NCI-H2081 treated with DMSO at 0.1 percent for 48 hours (cell line): ENCODE data around the gene ARFGEF3.

Experiments
- DNase-seq: peaks from one replicate; lab custom pipeline; 2025; lab: John Stamatoyannopoulos, UW

The ARFGEF3 gene

GRCh38 chr6:138370631-138371451 lies 209.1 kb downstream of the ARFGEF3 start:
- DNase-seq = no peak

GRCh38 chr6:138371452-138371711 lies 209.6 kb downstream of the ARFGEF3 start:
- DNase-seq = no peak

- no peak for DNase-seq
These were observed 210.0 kb downstream of the ARFGEF3 start for GRCh38 chr6:138371720-138372119.

GRCh38 chr6:138372711-138373463 lies 211.1 kb downstream of the ARFGEF3 start:
- no peak for DNase-seq

- no peak for DNase-seq
These were observed 212.5 kb downstream of the ARFGEF3 start for GRCh38 chr6:138374230-138374629.

- DNase-seq = no peak
These were observed 213.1 kb downstream of the ARFGEF3 start for GRCh38 chr6:138374815-138375214.

- DNase-seq = no peak
These were observed 215.3 kb downstream of the ARFGEF3 start for GRCh38 chr6:138377042-138377441.

GRCh38 chr6:138377844-138378243 lies 216.1 kb downstream of the ARFGEF3 start, which contains the start of gene SMIM28:
SMIM28 (plus strand) TSS chr6:138377905; CDS start chr6:138378073, 168 bp downstream.
- no peak for DNase-seq

GRCh38 chr6:138378463-138378862 lies 216.7 kb downstream of the ARFGEF3 start:
- DNase-seq = no peak

- no peak for DNase-seq
These were observed 220.9 kb downstream of the ARFGEF3 start for GRCh38 chr6:138382498-138383265.

GRCh38 chr6:138383776-138384175 lies 222.0 kb downstream of the ARFGEF3 start:
- DNase-seq = no peak

GRCh38 chr6:138386897-138387296 lies 225.2 kb downstream of the ARFGEF3 start:
- no peak for DNase-seq

- DNase-seq = peak; percentile 70
These were observed 226.0 kb downstream of the ARFGEF3 start for GRCh38 chr6:138387577-138388368.

GRCh38 chr6:138389551-138389950 lies 227.8 kb downstream of the ARFGEF3 start:
- no peak for DNase-seq
